Psoas muscle (tissue), 8 donors: ENCODE measurements around the gene PAX8. TPM values are rescaled to one million over a fixed set of nuclear protein-coding genes. Genes with fewer than 3 reads are reported as not detected.

ENCODE experiments used
- ATAC-seq, 4 donors: fragments of 200-7000 bp; cut with Tn5 transposase; one replicate each; pipeline ENCODE4 v1.9.1; 2020; ENCODE audit warnings: moderate library complexity in 3 of 4, mild to moderate bottlenecking in 2 of 4
- DNase-seq, 2 donors: peaks; one replicate each; pipeline ENCODE4 v3.0.0-alpha.2; 2020
- H3K27ac ChIP-seq: fragments of 200-600 bp; one replicate; pipeline ENCODE4 v1.8.0; 2022
- H3K27me3 ChIP-seq, 3 donors: fragments of 200-600 bp in 1 of 3; one replicate each; pipeline versions ENCODE4 v1.6.1 to v1.8.0; 2013 to 2022; ENCODE audit warnings: low read length in 2 of 3, mild to moderate bottlenecking in 2 of 3, moderate library complexity in 1 of 3; ENCODE audit not compliant: insufficient read depth in 3 of 3
- H3K36me3 ChIP-seq, 2 donors: fragments of 200-600 bp in 1 of 2; one replicate each; pipeline versions ENCODE4 v1.6.1 to v1.8.0; 2013 to 2022; ENCODE audit warnings: low read depth in 1 of 2, mild to moderate bottlenecking in 1 of 2, moderate library complexity in 1 of 2; ENCODE audit not compliant: insufficient read depth in 1 of 2
- H3K4me1 ChIP-seq: fragments of 200-600 bp; one replicate; pipeline ENCODE4 v1.8.0; 2022
- H3K4me3 ChIP-seq: fragments of 200-600 bp; one replicate; pipeline ENCODE4 v1.8.0; 2022; ENCODE audit warnings: mild to moderate bottlenecking
- H3K9me3 ChIP-seq: fragments of 200-600 bp; one replicate; pipeline ENCODE4 v1.8.0; 2022
- CTCF ChIP-seq: fragments of 200-600 bp; IDR thresholded peaks from one replicate; pipeline ENCODE4 v1.8.0; 2022; ENCODE audit warnings: antibody characterized with exemption
- WGBS, 3 donors: extraction: QIAGEN DNeasy Blood & Tissue Kit; methylation state at CpG; one replicate each; pipeline versions ENCODE4 v1.1.6 to v1.1.7; 2013; 5-methylcytosine and 5-hydroxymethylcytosine counted together
- intact Hi-C, 2 donors: fragments of 100-400 bp; cut with DNase I; formaldehyde crosslinking; loops; one replicate each; pipeline versions ENCODE4 v1.11.0 to v1.14.2; 2022
- polyA plus RNA-seq, 3 donors: library from polyadenylated mRNA; stranded (reverse); fragments of 200-250 nt; gene quantifications; one replicate each; pipeline ENCODE4 v1.2.3, GENCODE V29; 2013
- total RNA-seq, 4 donors: library from RNA; stranded (reverse); fragmentation: NEBNext Ultra II Directional in 2 of 4; extraction: Animal tissue kit (Norgen Biotek cat#: 25700) in 2 of 4; gene quantifications; one replicate each; pipeline versions ENCODE4 v1.2.1 to v1.2.4, GENCODE V29; 2021 to 2023
- donor health status: healthy with polysubstance abuse.
- donor health status: DM: no; HTN: no; CAD: no; lungs with moderate emphysema.
- donor health status: Bipolar disorder and iron deficiency.
- donor health status: healthy.
- donor health status: DM: yes; HTN: yes; CAD: no.
- donor health status: DM: no; HTN: no; CAD: no.
- donor health status: DM: no; HTN: no; CAD: no.
- donor health status: DM: yes; HTN: yes; CAD: no.

The PAX8 gene
- total and polyA plus RNA-seq, 7 donors: 0.12 to 3.1 (median 0.35) TPM; not detected in 1

- Histone ChIP-seq H3K4me3 (no peak overlapping the region), H3K9me3 (no peaks in the 10 kb centered on the region), H3K27ac (no peak overlapping the region), H3K4me1 (no peaks in the 10 kb centered on the region), H3K36me3 (no peaks in the 10 kb centered on the region), H3K27me3 (peaks cover 0 to 2% (median 0%) of the 10 kb centered on the region in 3 donors)
- 60 to 79% (median 69%) methylated on average over 2 of the region's 2 CpGs for WGBS, 3 donors
- no peak for DNase-seq
- no peak for TF ChIP-seq CTCF
- ATAC-seq: no peak
- intact Hi-C loops: no loop called here
These were observed 54.0 kb downstream of the PAX8 start for GRCh38 chr2:113224647-113225236.

GRCh38 chr2:113223813-113224212, 54.9 kb downstream of the PAX8 start:
- no peak overlapping the region for H3K27ac ChIP-seq
- H3K27me3 ChIP-seq: peaks cover 0 to 2% (median 0%) of the 10 kb centered on the region in 3 donors
- ATAC-seq: no peak
- no peaks in the 10 kb centered on the region for H3K9me3 ChIP-seq
- 97 to 99% (median 97%) methylated on average over 1 of the region's 1 CpG for WGBS, 3 donors
- DNase-seq: no peak
- intact Hi-C loops: no loop called here
- no peak for TF ChIP-seq CTCF
- peaks cover 5% of the 10 kb centered on the region for H3K4me1 ChIP-seq
- H3K36me3 ChIP-seq: no peaks in the 10 kb centered on the region
- no peak overlapping the region for H3K4me3 ChIP-seq

GRCh38 chr2:113221846-113222245, 56.9 kb downstream of the PAX8 start:
- Histone ChIP-seq H3K9me3 (no peaks in the 10 kb centered on the region), H3K27me3 (peaks cover 0 to 2% (median 0%) of the 10 kb centered on the region in 3 donors), H3K4me1 (peaks cover 5% of the 10 kb centered on the region), H3K27ac (no peak overlapping the region), H3K36me3 (no peaks in the 10 kb centered on the region), H3K4me3 (no peak overlapping the region)
- DNase-seq: no peak
- TF ChIP-seq CTCF: no peak
- intact Hi-C loops: no loop called here
- WGBS, 3 donors: 67 to 74% (median 71%) methylated on average over 6 of the region's 6 CpGs
- no peak for ATAC-seq

- no peaks in the 10 kb centered on the region for H3K9me3 ChIP-seq
- DNase-seq: no peak
- no peak for ATAC-seq
- no peaks in the 10 kb centered on the region for H3K36me3 ChIP-seq
- peaks cover 0 to 2% (median 0%) of the 10 kb centered on the region in 3 donors for H3K27me3 ChIP-seq
- H3K27ac ChIP-seq: no peak overlapping the region
- H3K4me1 ChIP-seq: peaks cover 5% of the 10 kb centered on the region
- intact Hi-C loops: no loop called here
- WGBS, 3 donors: 85 to 87% (median 86%) methylated on average over 6 of the region's 6 CpGs
- no peak for TF ChIP-seq CTCF
- no peak overlapping the region for H3K4me3 ChIP-seq
These were observed 57.6 kb downstream of the PAX8 start for GRCh38 chr2:113220970-113221708.
